MM.1S (cell line): ENCODE measurements around the gene WDR83.

Experiments used
- EZH2phosphoT487 ChIP-seq: fragments of 300-600 bp; sonication (generic); IDR thresholded peaks from 2 replicates; pipeline ENCODE4 v1.6.1; 2018; ENCODE audit warnings: antibody characterized with exemption, low read length
- TF ChIP-seq, protein P1 (sequence below): fragments of 300-600 bp; sonication (generic); IDR thresholded peaks from 2 replicates; pipeline ENCODE4 v1.5.1; 2016; ENCODE audit warnings: antibody characterized with exemption, low read length, mixed read lengths

DNA sequence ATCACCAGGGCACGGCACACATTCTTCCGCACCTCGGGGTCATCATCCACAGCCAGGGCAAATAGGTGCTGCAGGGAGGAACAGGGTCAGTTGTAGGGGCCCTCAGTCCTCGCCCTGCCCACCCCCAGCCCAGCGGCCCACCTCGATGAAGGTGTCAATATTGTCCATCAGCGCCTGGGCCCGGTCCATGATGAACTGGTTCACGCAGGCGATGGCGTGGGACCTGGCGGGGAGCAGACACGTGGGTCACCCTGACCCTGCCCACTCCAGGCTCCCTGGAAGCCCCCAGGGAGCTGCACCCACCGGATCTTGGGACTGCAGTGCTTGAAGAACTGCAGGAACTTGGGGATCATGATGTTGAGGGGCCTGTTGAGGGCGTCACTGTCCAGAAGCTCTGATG is 48.5 kb downstream of the WDR83 start:
- TF ChIP-seq, protein P1, sequence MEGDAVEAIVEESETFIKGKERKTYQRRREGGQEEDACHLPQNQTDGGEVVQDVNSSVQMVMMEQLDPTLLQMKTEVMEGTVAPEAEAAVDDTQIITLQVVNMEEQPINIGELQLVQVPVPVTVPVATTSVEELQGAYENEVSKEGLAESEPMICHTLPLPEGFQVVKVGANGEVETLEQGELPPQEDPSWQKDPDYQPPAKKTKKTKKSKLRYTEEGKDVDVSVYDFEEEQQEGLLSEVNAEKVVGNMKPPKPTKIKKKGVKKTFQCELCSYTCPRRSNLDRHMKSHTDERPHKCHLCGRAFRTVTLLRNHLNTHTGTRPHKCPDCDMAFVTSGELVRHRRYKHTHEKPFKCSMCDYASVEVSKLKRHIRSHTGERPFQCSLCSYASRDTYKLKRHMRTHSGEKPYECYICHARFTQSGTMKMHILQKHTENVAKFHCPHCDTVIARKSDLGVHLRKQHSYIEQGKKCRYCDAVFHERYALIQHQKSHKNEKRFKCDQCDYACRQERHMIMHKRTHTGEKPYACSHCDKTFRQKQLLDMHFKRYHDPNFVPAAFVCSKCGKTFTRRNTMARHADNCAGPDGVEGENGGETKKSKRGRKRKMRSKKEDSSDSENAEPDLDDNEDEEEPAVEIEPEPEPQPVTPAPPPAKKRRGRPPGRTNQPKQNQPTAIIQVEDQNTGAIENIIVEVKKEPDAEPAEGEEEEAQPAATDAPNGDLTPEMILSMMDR = no peak
- no peak for TF ChIP-seq EZH2phosphoT487
